Measurements from ENCODE around the gene TADA2B.

The TADA2B gene

GRCh38 chr4:7007142-7007907 is 35.8 kb upstream of the TADA2B start:
- H3K9me3 ChIP-seq (ENCODE audit: control insufficient read depth, low read length) = no peaks in the 10 kb centered on the region

GRCh38 chr4:7007944-7008343 is 35.2 kb upstream of the TADA2B start:
- Histone ChIP-seq H3K36me3 (ENCODE audit: control insufficient read depth, insufficient read depth, low read length) (peaks cover 3% of the 10 kb centered on the region), H3K9me3 (ENCODE audit: control insufficient read depth, low read length) (no peaks in the 10 kb centered on the region), H3K4me1 (ENCODE audit: control insufficient read depth, insufficient read depth, low read length) (no peaks in the 10 kb centered on the region), H3K9ac (ENCODE audit: low read length) (no peak overlapping the region), H3K4me3 (ENCODE audit: low read length) (no peak overlapping the region), H3K27me3 (ENCODE audit: control insufficient read depth, insufficient read depth, low read length) (no peaks in the 10 kb centered on the region)

More at GRCh38 chr4:7007142-7007907, 35.8 kb upstream of the TADA2B start:
- Histone ChIP-seq H3K9ac (ENCODE audit: low read length) (no peak overlapping the region), H3K4me3 (ENCODE audit: low read length) (no peak overlapping the region), H3K36me3 (ENCODE audit: control insufficient read depth, insufficient read depth, low read length) (peaks cover 3% of the 10 kb centered on the region), H3K27me3 (ENCODE audit: control insufficient read depth, insufficient read depth, low read length) (no peaks in the 10 kb centered on the region), H3K4me1 (ENCODE audit: control insufficient read depth, insufficient read depth, low read length) (no peaks in the 10 kb centered on the region)

- H3K36me3 ChIP-seq (ENCODE audit: control insufficient read depth, insufficient read depth, low read length) = peaks cover 3% of the 10 kb centered on the region
- H3K4me3 ChIP-seq (ENCODE audit: low read length) = no peak overlapping the region
- no peaks in the 10 kb centered on the region for H3K4me1 ChIP-seq (ENCODE audit: control insufficient read depth, insufficient read depth, low read length)
- no peaks in the 10 kb centered on the region for H3K27me3 ChIP-seq (ENCODE audit: control insufficient read depth, insufficient read depth, low read length)
- no peak overlapping the region for H3K9ac ChIP-seq (ENCODE audit: low read length)
- H3K9me3 ChIP-seq (ENCODE audit: control insufficient read depth, low read length) = no peaks in the 10 kb centered on the region
Observed at GRCh38 chr4:7009564-7009963, 33.6 kb upstream of the TADA2B start.

- Histone ChIP-seq H3K27me3 (ENCODE audit: control insufficient read depth, insufficient read depth, low read length) (no peaks in the 10 kb centered on the region), H3K9me3 (ENCODE audit: control insufficient read depth, low read length) (no peaks in the 10 kb centered on the region), H3K4me1 (ENCODE audit: control insufficient read depth, insufficient read depth, low read length) (no peaks in the 10 kb centered on the region), H3K36me3 (ENCODE audit: control insufficient read depth, insufficient read depth, low read length) (peaks cover 12% of the 10 kb centered on the region), H3K4me3 (ENCODE audit: low read length) (no peak overlapping the region), H3K9ac (ENCODE audit: low read length) (no peak overlapping the region)
Observed at GRCh38 chr4:7013175-7013574, 30.0 kb upstream of the TADA2B start.

GRCh38 chr4:7014815-7015214 is 28.4 kb upstream of the TADA2B start:
- Histone ChIP-seq H3K4me1 (ENCODE audit: control insufficient read depth, insufficient read depth, low read length) (no peaks in the 10 kb centered on the region), H3K9me3 (ENCODE audit: control insufficient read depth, low read length) (no peaks in the 10 kb centered on the region), H3K4me3 (ENCODE audit: low read length) (no peak overlapping the region), H3K27me3 (ENCODE audit: control insufficient read depth, insufficient read depth, low read length) (no peaks in the 10 kb centered on the region), H3K36me3 (ENCODE audit: control insufficient read depth, insufficient read depth, low read length) (peaks cover 9% of the 10 kb centered on the region), H3K9ac (ENCODE audit: low read length) (no peak overlapping the region)

GRCh38 chr4:7015383-7016035 is 27.7 kb upstream of the TADA2B start:
- Histone ChIP-seq H3K36me3 (ENCODE audit: control insufficient read depth, insufficient read depth, low read length) (peaks cover 9% of the 10 kb centered on the region), H3K4me1 (ENCODE audit: control insufficient read depth, insufficient read depth, low read length) (no peaks in the 10 kb centered on the region), H3K27me3 (ENCODE audit: control insufficient read depth, insufficient read depth, low read length) (no peaks in the 10 kb centered on the region), H3K9ac (ENCODE audit: low read length) (no peak overlapping the region), H3K4me3 (ENCODE audit: low read length) (no peak overlapping the region), H3K9me3 (ENCODE audit: control insufficient read depth, low read length) (no peaks in the 10 kb centered on the region)

- no peaks in the 10 kb centered on the region for H3K4me1 ChIP-seq (ENCODE audit: control insufficient read depth, insufficient read depth, low read length)
- no peaks in the 10 kb centered on the region for H3K27me3 ChIP-seq (ENCODE audit: control insufficient read depth, insufficient read depth, low read length)
- no peak overlapping the region for H3K4me3 ChIP-seq (ENCODE audit: low read length)
- H3K9ac ChIP-seq (ENCODE audit: low read length) = no peak overlapping the region
- H3K36me3 ChIP-seq (ENCODE audit: control insufficient read depth, insufficient read depth, low read length) = peaks cover 9% of the 10 kb centered on the region
- H3K9me3 ChIP-seq (ENCODE audit: control insufficient read depth, low read length) = no peaks in the 10 kb centered on the region
Observed at GRCh38 chr4:7016086-7016485, 27.1 kb upstream of the TADA2B start.

GRCh38 chr4:7016512-7016911 is 26.7 kb upstream of the TADA2B start:
- H3K36me3 ChIP-seq (ENCODE audit: control insufficient read depth, insufficient read depth, low read length) = peaks cover 9% of the 10 kb centered on the region
- no peaks in the 10 kb centered on the region for H3K9me3 ChIP-seq (ENCODE audit: control insufficient read depth, low read length)
- no peak overlapping the region for H3K9ac ChIP-seq (ENCODE audit: low read length)
- no peak overlapping the region for H3K4me3 ChIP-seq (ENCODE audit: low read length)
- no peaks in the 10 kb centered on the region for H3K4me1 ChIP-seq (ENCODE audit: control insufficient read depth, insufficient read depth, low read length)
- H3K27me3 ChIP-seq (ENCODE audit: control insufficient read depth, insufficient read depth, low read length) = no peaks in the 10 kb centered on the region

- no peaks in the 10 kb centered on the region for H3K4me1 ChIP-seq (ENCODE audit: control insufficient read depth, insufficient read depth, low read length)
- no peaks in the 10 kb centered on the region for H3K27me3 ChIP-seq (ENCODE audit: control insufficient read depth, insufficient read depth, low read length)
- no peaks in the 10 kb centered on the region for H3K9me3 ChIP-seq (ENCODE audit: control insufficient read depth, low read length)
- H3K4me3 ChIP-seq (ENCODE audit: low read length) = no peak overlapping the region
- H3K9ac ChIP-seq (ENCODE audit: low read length) = no peak overlapping the region
- peaks cover 9% of the 10 kb centered on the region for H3K36me3 ChIP-seq (ENCODE audit: control insufficient read depth, insufficient read depth, low read length)
Observed at GRCh38 chr4:7017446-7018048, 25.6 kb upstream of the TADA2B start.

GRCh38 chr4:7018281-7018680 is 24.9 kb upstream of the TADA2B start:
- Histone ChIP-seq H3K36me3 (ENCODE audit: control insufficient read depth, insufficient read depth, low read length) (peaks cover 9% of the 10 kb centered on the region), H3K4me3 (ENCODE audit: low read length) (no peak overlapping the region), H3K4me1 (ENCODE audit: control insufficient read depth, insufficient read depth, low read length) (no peaks in the 10 kb centered on the region), H3K9me3 (ENCODE audit: control insufficient read depth, low read length) (no peaks in the 10 kb centered on the region), H3K9ac (ENCODE audit: low read length) (no peak overlapping the region), H3K27me3 (ENCODE audit: control insufficient read depth, insufficient read depth, low read length) (no peaks in the 10 kb centered on the region)

GRCh38 chr4:7019367-7019766 is 23.8 kb upstream of the TADA2B start:
- H3K9me3 ChIP-seq (ENCODE audit: control insufficient read depth, low read length) = no peaks in the 10 kb centered on the region
- no peak overlapping the region for H3K9ac ChIP-seq (ENCODE audit: low read length)
- H3K36me3 ChIP-seq (ENCODE audit: control insufficient read depth, insufficient read depth, low read length) = peaks cover 9% of the 10 kb centered on the region
- no peaks in the 10 kb centered on the region for H3K27me3 ChIP-seq (ENCODE audit: control insufficient read depth, insufficient read depth, low read length)
- H3K4me1 ChIP-seq (ENCODE audit: control insufficient read depth, insufficient read depth, low read length) = no peaks in the 10 kb centered on the region
- H3K4me3 ChIP-seq (ENCODE audit: low read length) = no peak overlapping the region

GRCh38 chr4:7020290-7020689 is 22.9 kb upstream of the TADA2B start:
- H3K4me3 ChIP-seq (ENCODE audit: low read length) = no peak overlapping the region
- H3K4me1 ChIP-seq (ENCODE audit: control insufficient read depth, insufficient read depth, low read length) = no peaks in the 10 kb centered on the region
- no peak overlapping the region for H3K9ac ChIP-seq (ENCODE audit: low read length)
- H3K36me3 ChIP-seq (ENCODE audit: control insufficient read depth, insufficient read depth, low read length) = peaks cover 9% of the 10 kb centered on the region
- H3K9me3 ChIP-seq (ENCODE audit: control insufficient read depth, low read length) = no peaks in the 10 kb centered on the region
- no peaks in the 10 kb centered on the region for H3K27me3 ChIP-seq (ENCODE audit: control insufficient read depth, insufficient read depth, low read length)
